GM12891 (cell line): Measurements from ENCODE around the gene SLC22A23.
A peak's percentile ranks its signal among the peaks of the same experiment; 100 is the strongest.

ENCODE experiments used
- DNase-seq: peaks from one replicate; pipeline ENCODE4 v3.0.0; 2011; ENCODE audit warnings: low spot score; ENCODE audit not compliant: insufficient read length
- FAIRE-seq: peaks from 2 replicates; lab custom pipeline; 2011; peaks lifted over from hg19 to GRCh38; lab: Jason Lieb, UNC
- PAX5 ChIP-seq: IDR thresholded peaks from 2 replicates; pipeline ENCODE4 v1.6.1; 2011; ENCODE audit warnings: low read length, moderate library complexity, mild to moderate bottlenecking; ENCODE audit not compliant: insufficient read depth, severe bottlenecking
- POLR2A ChIP-seq: IDR thresholded peaks from 2 replicates; pipeline ENCODE4 v1.6.1; 2011; ENCODE audit warnings: low read depth, low read length, control low read depth
- POLR2AphosphoS5 ChIP-seq: IDR thresholded peaks from 2 replicates; pipeline ENCODE4 v1.6.1; 2011; ENCODE audit warnings: low read depth, low read length, control low read depth
- POU2F2 ChIP-seq: IDR thresholded peaks from 2 replicates; pipeline ENCODE4 v1.6.1; 2011; ENCODE audit warnings: low read depth, mild to moderate bottlenecking, control low read depth, low read length, moderate library complexity
- SPI1 ChIP-seq: IDR thresholded peaks from 2 replicates; pipeline ENCODE4 v1.6.1; 2011; ENCODE audit warnings: low read depth, low read length, control low read depth
- TAF1 ChIP-seq: IDR thresholded peaks from 2 replicates; pipeline ENCODE4 v1.6.1; 2011; ENCODE audit warnings: low read depth, low read length, control low read depth

The SLC22A23 gene

DNA sequence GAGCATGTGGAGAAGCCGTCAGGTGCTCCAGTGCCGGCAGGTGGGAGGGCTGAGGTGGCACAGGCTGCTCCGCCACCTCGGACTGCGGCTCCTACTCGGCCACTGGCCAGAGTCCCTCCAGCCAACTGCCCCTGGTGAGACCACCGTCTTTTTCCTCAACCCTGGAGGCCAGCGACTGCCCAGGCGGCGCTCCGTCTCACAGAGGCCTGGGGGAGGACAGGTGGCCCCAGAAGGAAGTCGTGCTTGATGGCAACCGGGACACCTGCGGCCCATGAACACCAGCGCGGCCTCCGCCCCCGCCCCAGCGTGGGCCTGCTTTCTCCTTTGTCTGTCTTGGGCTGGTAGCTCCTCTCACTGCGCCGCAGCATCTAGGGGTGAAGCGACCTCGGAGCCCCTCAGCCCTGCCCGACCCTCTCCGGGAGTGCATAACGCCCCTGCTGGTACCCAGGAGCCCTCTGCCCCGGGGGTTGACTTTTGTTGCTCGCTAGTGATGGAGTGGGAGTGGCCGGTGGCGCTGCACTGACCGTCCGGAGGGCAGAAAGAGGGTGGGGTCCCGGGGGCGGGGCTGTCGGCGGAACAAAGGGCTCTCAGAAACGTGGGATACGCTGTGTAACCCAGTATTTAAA is 228.7 kb downstream of the SLC22A23 start:
- DNase-seq (no peak), FAIRE-seq (no peak)
- TF ChIP-seq TAF1 (no peak), SPI1 (no peak), POLR2AphosphoS5 (no peak), PAX5 (no peak), POU2F2 (no peak), POLR2A (no peak)

DNA sequence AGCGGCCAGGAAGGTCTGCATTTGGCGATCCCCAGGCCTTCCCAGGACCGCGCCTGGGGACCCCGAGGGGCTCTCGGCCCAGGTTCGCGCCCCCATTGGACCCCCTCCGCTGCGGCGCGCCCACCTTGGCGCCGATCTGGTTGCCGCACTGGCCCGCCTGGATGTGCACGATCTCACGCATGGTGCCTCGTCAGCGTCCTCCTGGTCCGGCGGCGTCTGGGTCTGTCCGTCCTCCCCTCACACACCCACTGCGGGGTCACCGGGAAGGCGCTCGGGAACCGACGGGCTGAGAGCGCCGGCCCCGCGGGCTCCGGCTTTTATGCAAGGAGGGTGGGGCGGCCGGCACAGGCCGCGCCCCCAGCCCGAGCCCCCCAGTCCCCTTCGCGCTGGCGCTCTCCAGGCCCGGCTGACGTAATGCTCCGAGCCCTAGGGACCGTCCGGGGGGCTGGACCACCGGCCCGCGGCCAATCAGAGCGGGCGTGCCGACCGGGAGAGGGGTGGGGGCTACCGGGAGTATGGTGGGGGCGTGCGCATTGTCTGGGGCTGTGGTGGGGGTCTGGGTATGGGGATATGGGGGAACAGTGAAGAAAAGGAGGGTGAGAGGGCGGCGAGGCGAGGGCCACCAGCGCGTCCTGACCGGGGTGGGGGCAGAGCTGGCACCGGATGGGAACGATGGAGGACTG is 229.3 kb downstream of the SLC22A23 start, which contains the start of gene TUBB2B:
Gene TUBB2B (minus strand): TSS at position 291 of the 683 bp plus-strand sequence. CDS start 110 bp downstream, at position 181.
- no peak for TF ChIP-seq SPI1
- TF ChIP-seq TAF1, result no peak
- no peak for TF ChIP-seq POU2F2
- TF ChIP-seq POLR2A, result no peak
- no peak for TF ChIP-seq POLR2AphosphoS5
- no peak for TF ChIP-seq PAX5
- no peak for DNase-seq
- peak; percentile 26 for FAIRE-seq

DNA sequence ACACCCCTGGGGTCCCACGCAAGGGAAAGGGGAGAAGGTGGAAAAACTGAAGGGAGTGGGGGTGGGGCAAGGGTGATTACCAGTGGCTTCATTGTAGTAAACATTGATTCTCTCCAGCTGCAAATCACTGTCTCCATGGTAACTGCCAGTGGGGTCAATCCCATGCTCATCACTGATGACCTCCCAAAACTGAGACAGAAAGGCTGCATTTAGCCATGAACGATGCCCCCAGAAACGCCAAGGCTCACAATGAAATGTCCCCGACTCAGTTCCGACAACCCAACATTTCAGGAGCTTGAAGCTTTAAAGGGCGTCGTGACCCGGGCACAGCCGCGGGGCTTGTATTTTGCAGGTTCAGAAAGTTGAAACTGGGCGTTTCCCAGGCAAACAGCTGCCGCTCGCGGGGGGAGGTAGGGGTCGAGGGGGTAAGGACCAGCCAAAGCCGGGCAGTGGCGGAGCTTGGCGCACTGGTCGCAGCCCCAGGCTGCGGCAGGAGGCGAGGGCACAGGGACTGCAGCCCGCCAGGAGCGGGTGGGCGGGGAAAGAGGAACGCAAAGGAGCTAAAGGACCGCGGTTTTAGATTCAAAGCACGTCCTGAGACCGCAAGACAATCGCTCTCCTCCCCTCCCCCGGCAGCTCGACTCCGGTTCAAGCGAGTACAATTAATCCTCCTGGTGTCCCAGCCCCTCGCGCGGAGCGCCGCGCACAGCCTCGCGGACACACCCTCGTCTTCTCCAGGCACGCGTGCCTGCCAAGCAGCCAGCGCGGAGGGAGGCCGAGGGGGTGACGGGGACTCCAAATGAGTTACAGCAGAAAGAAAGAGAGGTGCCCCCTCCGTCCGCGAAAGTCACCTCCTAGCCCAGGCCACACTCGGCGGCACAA is 230.1 kb downstream of the SLC22A23 start:
- peak; percentile 88 for FAIRE-seq
- TF ChIP-seq TAF1, result no peak
- TF ChIP-seq SPI1, result 0 out of 2 replicates have a peak, but pooled peaks have one; percentile 45
- TF ChIP-seq POLR2AphosphoS5, result no peak
- no peak for TF ChIP-seq POLR2A
- TF ChIP-seq POU2F2, result no peak
- peak; percentile 57 for DNase-seq

DNA sequence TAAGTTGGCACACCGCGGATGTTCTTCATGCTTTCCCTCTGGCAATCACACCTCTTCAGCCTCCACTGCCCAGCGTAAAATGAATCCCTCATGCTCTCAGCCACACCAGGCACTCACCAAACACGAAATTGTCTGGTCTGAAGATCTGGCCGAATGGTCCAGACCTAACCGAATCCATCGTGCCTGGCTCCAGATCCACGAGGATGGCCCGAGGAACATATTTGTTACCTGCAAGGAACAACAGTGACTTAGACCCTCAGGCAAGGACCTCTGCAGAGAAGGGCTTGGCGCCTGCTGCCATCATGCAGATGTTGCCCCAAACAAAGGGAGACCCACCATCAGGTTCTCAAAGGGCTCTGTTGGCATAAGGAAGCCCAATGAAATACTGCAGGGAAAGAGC is 230.8 kb downstream of the SLC22A23 start:
- no peak for TF ChIP-seq PAX5
- no peak for TF ChIP-seq TAF1
- no peak for TF ChIP-seq SPI1
- no peak for TF ChIP-seq POLR2AphosphoS5
- no peak for TF ChIP-seq POLR2A
- no peak for TF ChIP-seq POU2F2
- FAIRE-seq (no peak), DNase-seq (no peak)

DNA sequence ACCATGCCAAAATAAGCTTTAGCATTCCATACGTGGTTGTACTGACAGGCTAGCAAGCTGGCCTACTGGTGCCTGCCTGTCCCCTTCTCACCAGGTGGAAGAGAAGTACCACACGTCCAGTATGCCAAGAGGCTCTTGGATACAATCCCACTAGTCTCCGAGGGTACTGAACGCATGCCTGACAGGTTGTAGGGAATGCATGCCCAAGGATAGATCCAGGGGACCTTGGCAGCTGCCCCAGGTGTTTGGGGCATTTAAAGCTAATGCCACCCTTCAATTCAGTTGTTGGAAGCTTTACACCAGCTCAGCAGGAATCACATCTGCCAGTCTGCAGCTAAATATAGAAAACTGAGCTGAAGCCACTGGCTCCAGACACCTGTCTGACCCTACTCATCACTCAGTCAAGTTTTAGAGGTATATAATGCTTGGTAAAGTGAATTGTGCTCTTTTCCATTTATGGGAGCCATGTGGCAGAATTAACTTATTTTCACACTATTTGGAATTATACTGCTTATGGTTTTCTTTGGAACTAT is 234.3 kb downstream of the SLC22A23 start:
- DNase-seq (no peak), FAIRE-seq (no peak)
- no peak for TF ChIP-seq SPI1
- no peak for TF ChIP-seq POLR2AphosphoS5
- TF ChIP-seq POU2F2, result no peak
- no peak for TF ChIP-seq POLR2A
- TF ChIP-seq PAX5, result no peak
- no peak for TF ChIP-seq TAF1

DNA sequence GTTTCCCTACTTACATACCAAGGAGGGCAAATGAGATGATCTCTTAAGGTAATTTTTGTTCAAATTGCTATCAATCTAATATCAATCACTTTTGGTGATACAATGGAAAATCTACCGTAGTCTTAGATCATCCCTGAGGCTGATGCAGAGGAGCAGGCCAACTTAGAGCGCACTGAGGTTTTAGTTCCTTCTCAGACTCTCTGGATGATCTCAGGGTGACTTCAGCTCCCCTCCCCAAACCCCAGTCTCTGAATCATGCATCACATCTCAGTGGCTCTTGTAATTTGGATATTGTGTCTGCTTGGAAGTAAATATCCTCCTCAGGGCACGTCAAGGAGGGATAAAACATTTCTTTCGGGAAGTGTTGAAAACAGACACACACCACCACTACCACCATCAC is 235.3 kb downstream of the SLC22A23 start:
- DNase-seq (no peak), FAIRE-seq (no peak)
- TF ChIP-seq TAF1, result no peak
- TF ChIP-seq POLR2AphosphoS5, result no peak
- TF ChIP-seq SPI1, result no peak
- TF ChIP-seq POLR2A, result no peak
- TF ChIP-seq POU2F2, result no peak
- no peak for TF ChIP-seq PAX5

DNA sequence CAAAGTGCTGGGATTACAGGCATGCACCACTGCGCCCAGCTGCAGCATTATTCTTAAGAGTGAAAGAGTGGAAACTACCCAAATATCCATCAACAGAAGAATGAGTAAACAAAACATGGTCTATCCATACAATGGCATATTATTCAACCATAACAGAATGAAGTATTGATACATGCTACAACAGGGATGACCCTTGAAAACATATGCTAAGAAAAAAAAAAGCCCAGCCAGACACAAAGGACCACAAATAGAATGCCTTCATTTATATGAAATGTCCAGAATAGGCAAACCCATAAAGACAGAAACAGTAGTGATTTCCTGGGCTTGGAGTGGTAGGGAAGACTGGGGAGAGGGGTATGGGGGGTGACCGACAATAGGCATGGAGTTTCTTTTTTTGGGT is 236.5 kb downstream of the SLC22A23 start:
- TF ChIP-seq POLR2AphosphoS5 (no peak), POU2F2 (no peak), SPI1 (no peak), POLR2A (no peak), TAF1 (no peak), PAX5 (no peak)
- DNase-seq (no peak), FAIRE-seq (no peak)
